ENCODE data around the gene TAX1BP1. TPM values are rescaled to one million over a fixed set of nuclear protein-coding genes. Genes with fewer than 3 reads are reported as not detected.

Gene TAX1BP1
- polyA plus RNA-seq, 1 donor: 93.9 TPM

DNA sequence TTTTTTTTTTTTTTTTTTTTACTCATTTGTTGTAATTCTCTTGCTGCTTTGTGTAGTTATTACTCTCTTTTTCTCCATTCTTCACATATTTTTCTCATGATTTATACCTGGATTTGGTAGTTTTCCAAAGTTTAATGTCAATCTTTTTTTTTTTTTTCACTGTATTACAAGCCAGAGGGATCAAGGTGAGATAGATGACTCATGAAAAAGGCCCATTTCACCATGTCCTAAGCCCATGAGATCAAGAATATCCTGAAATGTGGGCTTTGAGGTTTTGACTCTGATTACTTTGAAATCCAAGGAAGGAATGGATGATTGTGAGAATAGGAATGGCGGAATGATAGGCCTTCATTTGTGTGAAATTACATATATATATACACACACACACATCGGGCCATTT is 31.1 kb downstream of the TAX1BP1 start:
- Histone ChIP-seq H3K27ac (ENCODE audit: low read length) (no peak overlapping the region), H3K9me3 (ENCODE audit: control insufficient read depth, low read depth, low read length) (no peaks in the 10 kb centered on the region), H3K4me3 (ENCODE audit: low read length) (no peak overlapping the region), H3K27me3 (ENCODE audit: control insufficient read depth, insufficient read depth, low read length) (no peaks in the 10 kb centered on the region), H3K4me1 (ENCODE audit: control insufficient read depth, insufficient read depth, low read length) (no peaks in the 10 kb centered on the region), H3K36me3 (ENCODE audit: control insufficient read depth, insufficient read depth, low read length) (peaks cover 25% of the 10 kb centered on the region)
- no peak for DNase-seq
- no CpG with 5 or more reads among the region's 2 CpGs for WGBS (ENCODE audit: insufficient coverage, low lambda C conversion rate)

DNA sequence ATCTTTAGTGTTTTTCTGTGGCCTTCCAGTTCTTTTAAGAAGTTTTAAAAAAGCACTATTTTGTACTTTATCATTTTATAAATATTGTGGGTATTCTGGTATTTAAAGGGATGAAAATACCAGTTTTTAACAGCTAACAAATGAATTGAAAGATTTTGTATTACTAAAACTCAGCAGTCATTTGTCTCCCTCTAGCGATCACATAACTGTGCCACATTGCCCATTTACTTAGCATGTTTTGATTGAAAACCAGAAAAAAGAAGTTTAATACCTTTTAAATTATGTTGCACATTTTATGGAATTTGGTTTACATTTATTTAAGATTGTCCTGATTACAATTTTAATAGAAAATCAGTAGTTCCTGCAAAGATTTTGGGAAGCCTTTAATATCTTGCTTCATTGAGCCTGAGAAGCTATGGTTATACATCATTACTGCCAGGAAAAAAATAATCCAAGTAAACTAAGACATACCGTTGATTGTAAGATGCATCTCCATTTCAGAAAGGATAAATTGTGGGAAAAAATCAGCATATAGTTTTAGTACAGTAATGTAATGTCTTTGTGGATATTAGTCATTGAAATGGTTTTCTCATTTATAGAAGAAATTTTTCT is 34.9 kb downstream of the TAX1BP1 start:
- DNase-seq: peak; percentile 5 to 9
- Histone ChIP-seq H3K27me3 (ENCODE audit: control insufficient read depth, insufficient read depth, low read length) (no peaks in the 10 kb centered on the region), H3K9me3 (ENCODE audit: control insufficient read depth, low read depth, low read length) (no peaks in the 10 kb centered on the region), H3K36me3 (ENCODE audit: control insufficient read depth, insufficient read depth, low read length) (peaks cover 23% of the 10 kb centered on the region), H3K4me1 (ENCODE audit: control insufficient read depth, insufficient read depth, low read length) (no peaks in the 10 kb centered on the region), H3K4me3 (ENCODE audit: low read length) (no peak overlapping the region), H3K27ac (ENCODE audit: low read length) (no peak overlapping the region)
- WGBS (ENCODE audit: insufficient coverage, low lambda C conversion rate): 100% methylated on average over 1 of the region's 2 CpGs

DNA sequence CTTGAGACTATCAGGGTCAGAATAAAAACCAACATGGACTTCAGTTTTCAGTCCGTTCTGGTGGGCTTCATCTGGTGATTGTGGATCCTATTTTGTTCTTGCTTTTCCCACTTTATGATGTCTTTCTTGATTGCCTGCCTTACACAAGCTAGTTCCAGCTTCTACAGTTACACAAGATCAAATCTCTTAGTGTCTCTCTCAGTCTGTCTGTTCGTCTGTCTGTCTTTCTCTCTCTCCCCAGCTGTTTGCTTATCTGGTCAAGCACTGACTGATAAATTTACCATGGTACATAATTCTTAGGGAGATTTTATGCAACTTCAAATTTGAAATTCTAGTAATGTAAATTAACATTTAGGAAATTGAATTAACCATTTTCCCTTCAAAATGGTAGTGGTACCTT is 35.8 kb downstream of the TAX1BP1 start:
- DNase-seq: no peak
- WGBS (ENCODE audit: insufficient coverage, low lambda C conversion rate): no CpG with 5 or more reads among the region's 2 CpGs
- no peak overlapping the region for H3K4me3 ChIP-seq (ENCODE audit: low read length)
- H3K9me3 ChIP-seq (ENCODE audit: control insufficient read depth, low read depth, low read length): no peaks in the 10 kb centered on the region
- H3K27me3 ChIP-seq (ENCODE audit: control insufficient read depth, insufficient read depth, low read length): no peaks in the 10 kb centered on the region
- H3K36me3 ChIP-seq (ENCODE audit: control insufficient read depth, insufficient read depth, low read length): peaks cover 18% of the 10 kb centered on the region
- no peaks in the 10 kb centered on the region for H3K4me1 ChIP-seq (ENCODE audit: control insufficient read depth, insufficient read depth, low read length)
- no peak overlapping the region for H3K27ac ChIP-seq (ENCODE audit: low read length)

DNA sequence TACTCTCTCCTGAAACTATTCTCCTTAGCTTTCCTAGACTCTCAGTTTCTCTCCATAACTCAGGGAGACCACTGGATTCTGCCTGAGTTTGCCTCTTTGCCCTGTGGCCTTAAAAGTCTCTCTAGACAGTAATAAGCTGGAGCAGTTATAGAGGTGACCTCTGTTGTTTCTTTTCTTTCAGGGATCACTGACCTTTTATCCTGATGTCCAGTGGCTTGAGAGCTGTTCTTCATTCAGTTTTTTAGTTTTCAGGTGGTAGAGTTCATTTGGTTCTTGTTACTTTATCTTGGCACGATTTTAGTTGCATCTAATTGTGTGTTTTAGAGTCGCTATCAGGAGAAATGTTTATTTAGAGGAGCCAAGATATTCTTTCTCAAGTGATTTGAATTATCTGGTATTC is 37.7 kb downstream of the TAX1BP1 start:
- Histone ChIP-seq H3K4me3 (ENCODE audit: low read length) (no peak overlapping the region), H3K9me3 (ENCODE audit: control insufficient read depth, low read depth, low read length) (no peaks in the 10 kb centered on the region), H3K4me1 (ENCODE audit: control insufficient read depth, insufficient read depth, low read length) (no peaks in the 10 kb centered on the region), H3K36me3 (ENCODE audit: control insufficient read depth, insufficient read depth, low read length) (peaks cover 8% of the 10 kb centered on the region), H3K27ac (ENCODE audit: low read length) (no peak overlapping the region), H3K27me3 (ENCODE audit: control insufficient read depth, insufficient read depth, low read length) (no peaks in the 10 kb centered on the region)
- WGBS (ENCODE audit: insufficient coverage, low lambda C conversion rate): no CpG with 5 or more reads among the region's 2 CpGs
- DNase-seq: no peak

DNA sequence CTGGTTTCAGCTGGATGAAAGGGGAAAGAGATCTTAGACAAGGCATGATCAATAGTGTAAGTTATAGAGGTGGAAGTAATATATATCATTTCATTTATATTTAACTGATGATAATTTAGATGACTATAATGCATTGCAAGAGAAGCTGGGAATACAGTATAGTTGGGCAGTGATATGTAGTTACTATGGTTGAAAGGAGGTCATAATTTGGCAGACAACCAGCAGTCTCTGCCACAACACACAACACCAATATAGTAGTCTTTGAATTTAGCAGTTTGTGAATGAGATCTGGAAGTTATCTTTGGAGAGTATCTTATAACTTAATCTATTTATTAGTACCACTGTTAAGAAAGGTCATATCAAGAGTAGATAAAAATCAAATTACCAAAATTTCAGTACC is 39.9 kb downstream of the TAX1BP1 start:
- no peaks in the 10 kb centered on the region for H3K9me3 ChIP-seq (ENCODE audit: control insufficient read depth, low read depth, low read length)
- no peak overlapping the region for H3K27ac ChIP-seq (ENCODE audit: low read length)
- H3K27me3 ChIP-seq (ENCODE audit: control insufficient read depth, insufficient read depth, low read length): no peaks in the 10 kb centered on the region
- no peak for DNase-seq
- H3K36me3 ChIP-seq (ENCODE audit: control insufficient read depth, insufficient read depth, low read length): peaks cover 8% of the 10 kb centered on the region
- no peak overlapping the region for H3K4me3 ChIP-seq (ENCODE audit: low read length)
- no peaks in the 10 kb centered on the region for H3K4me1 ChIP-seq (ENCODE audit: control insufficient read depth, insufficient read depth, low read length)

DNA sequence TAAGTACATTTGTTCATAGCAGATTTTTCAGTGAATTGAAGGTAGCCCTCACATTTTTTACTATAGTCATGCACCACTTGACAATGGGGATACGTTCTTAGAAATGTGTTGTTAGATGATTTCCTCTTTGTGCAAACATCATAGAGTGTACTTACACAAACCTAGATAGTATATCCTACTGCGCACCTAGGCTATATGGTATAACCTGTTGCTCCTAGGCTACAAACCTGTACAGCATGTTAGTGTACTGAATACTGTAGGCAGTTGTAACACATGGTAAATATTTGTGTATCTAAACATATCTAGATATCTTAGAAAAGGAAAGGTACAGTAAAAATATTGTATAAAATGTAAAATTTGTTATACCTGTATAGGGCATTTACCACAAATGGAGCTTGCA is 41.2 kb downstream of the TAX1BP1 start:
- H3K27me3 ChIP-seq (ENCODE audit: control insufficient read depth, insufficient read depth, low read length): no peaks in the 10 kb centered on the region
- no peak overlapping the region for H3K27ac ChIP-seq (ENCODE audit: low read length)
- no CpG with 5 or more reads among the region's 2 CpGs for WGBS (ENCODE audit: insufficient coverage, low lambda C conversion rate)
- no peak overlapping the region for H3K4me3 ChIP-seq (ENCODE audit: low read length)
- no peaks in the 10 kb centered on the region for H3K9me3 ChIP-seq (ENCODE audit: control insufficient read depth, low read depth, low read length)
- peaks cover 10% of the 10 kb centered on the region for H3K36me3 ChIP-seq (ENCODE audit: control insufficient read depth, insufficient read depth, low read length)
- no peaks in the 10 kb centered on the region for H3K4me1 ChIP-seq (ENCODE audit: control insufficient read depth, insufficient read depth, low read length)
- no peak for DNase-seq

DNA sequence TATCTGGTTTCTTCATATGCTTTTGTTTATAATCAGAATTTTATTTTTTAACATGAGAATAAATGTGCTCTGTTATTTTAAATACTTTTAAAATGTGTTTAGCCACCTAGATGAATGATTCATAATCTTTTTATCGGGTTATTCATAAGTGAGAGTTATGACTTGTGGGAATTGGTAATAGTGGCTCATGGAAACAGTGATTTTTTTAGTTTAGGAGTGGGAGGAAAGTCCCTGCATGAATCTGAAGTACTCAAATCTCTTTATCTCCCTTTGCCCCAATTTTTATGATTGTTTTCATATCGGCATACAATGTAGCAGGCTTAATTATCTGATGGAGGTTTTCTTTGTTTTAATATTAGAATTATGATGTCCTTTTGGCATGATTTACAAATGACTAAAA is 42.9 kb downstream of the TAX1BP1 start:
- no peak overlapping the region for H3K27ac ChIP-seq (ENCODE audit: low read length)
- H3K4me1 ChIP-seq (ENCODE audit: control insufficient read depth, insufficient read depth, low read length): no peaks in the 10 kb centered on the region
- no peaks in the 10 kb centered on the region for H3K9me3 ChIP-seq (ENCODE audit: control insufficient read depth, low read depth, low read length)
- H3K27me3 ChIP-seq (ENCODE audit: control insufficient read depth, insufficient read depth, low read length): no peaks in the 10 kb centered on the region
- DNase-seq: no peak
- 38% methylated on average over 1 of the region's 2 CpGs for WGBS (ENCODE audit: insufficient coverage, low lambda C conversion rate)
- no peak overlapping the region for H3K4me3 ChIP-seq (ENCODE audit: low read length)
- peaks cover 18% of the 10 kb centered on the region for H3K36me3 ChIP-seq (ENCODE audit: control insufficient read depth, insufficient read depth, low read length)

DNA sequence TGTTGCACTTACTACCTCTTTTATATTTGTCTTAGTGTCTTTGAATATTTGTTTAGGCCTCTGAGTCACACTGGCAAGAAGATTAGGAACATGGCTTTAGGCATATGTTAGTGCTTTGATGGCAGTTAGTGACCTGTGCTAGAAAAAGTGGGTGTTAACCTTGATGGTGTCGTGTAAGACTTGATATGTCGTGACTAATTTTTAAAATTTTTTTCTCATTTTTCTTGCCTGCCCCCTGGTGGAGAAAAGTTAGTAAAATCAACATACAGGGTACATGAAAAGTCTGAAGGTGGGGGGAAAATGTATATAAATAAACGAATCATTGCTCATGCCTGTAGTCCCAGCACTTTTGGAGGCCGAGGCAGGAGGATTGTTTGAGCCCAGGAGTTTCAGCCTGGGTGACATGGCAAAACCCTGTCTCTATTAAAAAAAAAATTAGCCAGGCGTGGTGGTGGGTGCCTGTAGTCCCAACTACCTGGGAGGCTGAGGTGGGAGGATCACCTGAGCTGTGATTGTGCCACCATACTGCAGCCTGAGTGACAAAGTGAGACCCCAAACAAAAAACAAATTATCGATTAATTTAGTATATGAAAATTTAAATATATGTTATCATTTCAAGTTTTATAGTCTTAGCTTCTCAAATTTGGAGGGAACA is 44.6 kb downstream of the TAX1BP1 start:
- peaks cover 20% of the 10 kb centered on the region for H3K36me3 ChIP-seq (ENCODE audit: control insufficient read depth, insufficient read depth, low read length)
- no peak overlapping the region for H3K4me3 ChIP-seq (ENCODE audit: low read length)
- WGBS (ENCODE audit: insufficient coverage, low lambda C conversion rate): 100% methylated on average over 1 of the region's 6 CpGs
- DNase-seq: peak in 1 of 2 donors; percentile 34
- H3K9me3 ChIP-seq (ENCODE audit: control insufficient read depth, low read depth, low read length): no peaks in the 10 kb centered on the region
- no peaks in the 10 kb centered on the region for H3K27me3 ChIP-seq (ENCODE audit: control insufficient read depth, insufficient read depth, low read length)
- H3K4me1 ChIP-seq (ENCODE audit: control insufficient read depth, insufficient read depth, low read length): no peaks in the 10 kb centered on the region
- H3K27ac ChIP-seq (ENCODE audit: low read length): no peak overlapping the region

DNA sequence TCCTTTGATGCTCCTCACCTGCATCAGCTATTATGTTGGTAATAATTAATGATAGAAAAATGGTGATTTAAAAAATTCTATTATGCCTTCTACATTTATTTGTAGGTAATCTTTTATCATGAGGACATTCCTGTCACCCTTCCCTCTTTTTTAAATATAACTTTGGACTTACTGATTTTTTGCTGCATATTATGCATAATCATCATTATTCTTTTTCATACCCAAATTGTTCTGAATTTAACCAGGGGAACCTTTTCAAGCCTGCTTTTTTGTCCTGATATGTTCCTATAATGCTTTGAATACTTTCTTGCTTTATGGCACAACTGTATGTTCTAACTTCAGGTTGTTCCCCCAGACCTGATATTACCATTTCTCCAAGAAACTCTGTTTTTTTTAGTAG is 48.5 kb downstream of the TAX1BP1 start:
- H3K36me3 ChIP-seq (ENCODE audit: control insufficient read depth, insufficient read depth, low read length): peaks cover 28% of the 10 kb centered on the region

DNA sequence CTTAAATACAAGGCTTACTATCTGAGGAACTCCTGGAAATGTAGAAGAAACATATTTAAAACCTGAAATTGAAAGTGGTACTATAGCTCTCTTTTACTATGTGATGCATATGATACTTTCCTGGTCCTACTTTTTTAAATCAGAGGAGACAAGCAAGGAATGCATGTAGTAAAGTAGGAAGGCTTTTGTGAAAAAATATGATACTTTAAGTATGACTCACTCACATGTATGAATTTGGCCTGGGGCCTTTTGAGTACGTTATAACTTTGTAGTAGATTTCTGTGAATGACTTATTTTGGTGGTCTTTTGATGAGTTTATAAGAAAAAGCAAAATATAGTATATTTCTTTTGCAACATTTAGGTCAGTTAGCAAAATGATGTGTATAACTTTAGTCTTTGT is 53.8 kb downstream of the TAX1BP1 start:
- no CpG with 5 or more reads among the region's 1 CpG for WGBS (ENCODE audit: insufficient coverage, low lambda C conversion rate)
- no peaks in the 10 kb centered on the region for H3K4me1 ChIP-seq (ENCODE audit: control insufficient read depth, insufficient read depth, low read length)
- no peaks in the 10 kb centered on the region for H3K9me3 ChIP-seq (ENCODE audit: control insufficient read depth, low read depth, low read length)
- H3K36me3 ChIP-seq (ENCODE audit: control insufficient read depth, insufficient read depth, low read length): peaks cover 24% of the 10 kb centered on the region
- no peaks in the 10 kb centered on the region for H3K27me3 ChIP-seq (ENCODE audit: control insufficient read depth, insufficient read depth, low read length)
- no peak overlapping the region for H3K4me3 ChIP-seq (ENCODE audit: low read length)
- DNase-seq: no peak
- no peak overlapping the region for H3K27ac ChIP-seq (ENCODE audit: low read length)

More for the DNA sequence above, 48.5 kb downstream of the TAX1BP1 start:
- H3K27me3 ChIP-seq (ENCODE audit: control insufficient read depth, insufficient read depth, low read length): no peaks in the 10 kb centered on the region
- H3K27ac ChIP-seq (ENCODE audit: low read length): no peak overlapping the region
- no peaks in the 10 kb centered on the region for H3K9me3 ChIP-seq (ENCODE audit: control insufficient read depth, low read depth, low read length)
- no peak overlapping the region for H3K4me3 ChIP-seq (ENCODE audit: low read length)
- no peak for DNase-seq
- H3K4me1 ChIP-seq (ENCODE audit: control insufficient read depth, insufficient read depth, low read length): no peaks in the 10 kb centered on the region

DNA sequence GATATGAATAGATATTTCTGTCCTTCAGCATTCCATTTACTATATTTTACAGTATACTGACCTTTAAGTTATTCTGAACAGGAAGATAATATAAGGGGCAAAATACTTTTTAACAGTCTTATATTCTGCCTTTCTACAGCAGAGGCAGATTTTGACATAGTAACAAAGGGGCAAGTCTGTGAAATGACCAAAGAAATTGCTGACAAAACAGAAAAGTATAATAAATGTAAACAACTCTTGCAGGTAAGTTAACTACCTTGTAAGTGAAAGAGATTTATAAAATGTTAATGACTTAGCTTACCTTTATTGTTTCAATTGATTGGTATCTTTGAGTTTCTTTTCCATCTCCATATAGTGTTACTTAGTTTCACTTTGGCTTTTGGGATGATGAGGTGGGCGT is 56.0 kb downstream of the TAX1BP1 start:
- WGBS (ENCODE audit: insufficient coverage, low lambda C conversion rate): no CpG with 5 or more reads among the region's 1 CpG
- Histone ChIP-seq H3K4me3 (ENCODE audit: low read length) (no peak overlapping the region), H3K36me3 (ENCODE audit: control insufficient read depth, insufficient read depth, low read length) (peaks cover 25% of the 10 kb centered on the region), H3K4me1 (ENCODE audit: control insufficient read depth, insufficient read depth, low read length) (no peaks in the 10 kb centered on the region), H3K27me3 (ENCODE audit: control insufficient read depth, insufficient read depth, low read length) (no peaks in the 10 kb centered on the region), H3K9me3 (ENCODE audit: control insufficient read depth, low read depth, low read length) (no peaks in the 10 kb centered on the region), H3K27ac (ENCODE audit: low read length) (no peak overlapping the region)
- DNase-seq: no peak
